IPS-NIHi7 (cell line): Measurements from ENCODE around the gene RIC8A.
"Not testable (repeated sequence)": the region's sequence is repeated elsewhere in the genome, so short reads cannot be mapped to it uniquely, and the experiment has no call there.

ENCODE experiments used
- DNase-seq: peaks from one replicate; pipeline ENCODE4 v3.0.0; 2012; ENCODE audit warnings: mixed read lengths; ENCODE audit errors: extremely low spot score

The RIC8A gene

GRCh38 chr11:218815-219593 lies 11.5 kb downstream of the RIC8A start:
- no peak for DNase-seq

GRCh38 chr11:220641-221215 lies 13.2 kb downstream of the RIC8A start:
- not testable (repeated sequence) for DNase-seq

GRCh38 chr11:221539-221938 lies 14.0 kb downstream of the RIC8A start:
- DNase-seq: no peak

GRCh38 chr11:221998-222789 lies 14.7 kb downstream of the RIC8A start:
- no peak for DNase-seq

- no peak for DNase-seq
Measured at GRCh38 chr11:223026-223789, 15.7 kb downstream of the RIC8A start.

GRCh38 chr11:223884-224283 lies 16.4 kb downstream of the RIC8A start:
- no peak for DNase-seq

GRCh38 chr11:224424-224823 lies 16.9 kb downstream of the RIC8A start:
- no peak for DNase-seq

GRCh38 chr11:225734-226453 lies 18.4 kb downstream of the RIC8A start:
- DNase-seq: no peak

GRCh38 chr11:227824-228379 lies 20.4 kb downstream of the RIC8A start:
- DNase-seq: no peak

- no peak for DNase-seq
Measured at GRCh38 chr11:230431-230830, 22.9 kb downstream of the RIC8A start.

GRCh38 chr11:232783-233565 lies 25.5 kb downstream of the RIC8A start:
- DNase-seq: no peak

- DNase-seq: no peak
Measured at GRCh38 chr11:235180-235579, 27.7 kb downstream of the RIC8A start.

- DNase-seq: no peak
Measured at GRCh38 chr11:235609-235996, 28.1 kb downstream of the RIC8A start.

GRCh38 chr11:235997-236773 lies 28.7 kb downstream of the RIC8A start, which contains the start of gene SIRT3:
Gene SIRT3, minus strand, starts transcription at chr11:236342. Its CDS starts 14 bp downstream, at chr11:236328.
- DNase-seq: peak; percentile 98

GRCh38 chr11:236774-237767 lies 29.6 kb downstream of the RIC8A start, which contains the start of gene PSMD13:
Gene PSMD13, plus strand, starts transcription at chr11:236976. Its CDS starts 74 bp downstream, at chr11:237050.
- peak; percentile 94 for DNase-seq

- not testable (repeated sequence) for DNase-seq
Measured at GRCh38 chr11:238346-238745, 30.8 kb downstream of the RIC8A start.

GRCh38 chr11:240315-240714 lies 32.8 kb downstream of the RIC8A start:
- DNase-seq: no peak

- DNase-seq: no peak
Measured at GRCh38 chr11:241634-242033, 34.1 kb downstream of the RIC8A start.
